ENCODE results near the gene ARHGAP32. TPM values are rescaled to one million over a fixed set of nuclear protein-coding genes. Genes with fewer than 3 reads are reported as not detected.

ARHGAP32 gene
- polyA plus RNA-seq, 1 experiment, result 6.1 TPM

DNA sequence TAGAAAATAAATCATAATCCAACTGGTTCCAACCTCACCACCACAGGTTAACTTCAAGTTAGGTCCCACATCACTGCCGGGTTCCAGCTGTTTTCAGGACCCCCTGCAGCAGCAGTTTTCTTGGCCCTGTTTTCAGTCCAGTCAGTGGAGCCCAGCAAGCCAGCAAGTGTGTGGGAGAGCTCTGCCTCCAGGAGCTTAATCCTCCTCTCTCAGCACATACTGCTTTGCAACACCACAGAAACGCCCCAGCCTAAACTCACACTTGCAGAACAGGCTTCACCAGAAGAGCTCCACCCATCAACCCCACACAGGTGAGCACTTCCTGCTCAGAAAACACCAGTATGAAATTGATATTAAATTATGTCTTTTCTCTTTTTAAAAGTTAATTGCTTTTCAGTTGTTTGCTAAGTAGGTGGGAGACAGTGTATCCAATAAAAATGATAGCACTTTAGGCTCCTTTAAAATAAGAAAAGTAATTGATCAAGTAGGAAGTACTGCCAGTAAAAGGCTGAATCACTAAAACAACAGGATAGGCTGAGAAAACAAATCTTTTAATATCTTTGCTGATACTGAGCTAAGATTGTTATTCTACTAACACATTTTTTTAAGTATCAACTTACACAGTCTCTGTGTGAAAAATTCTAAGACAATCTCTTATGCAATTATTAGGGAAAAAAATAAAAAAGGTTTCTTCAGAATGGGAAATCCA lies 168.0 kb downstream of the ARHGAP32 start:
- TF ChIP-seq, protein P1, sequence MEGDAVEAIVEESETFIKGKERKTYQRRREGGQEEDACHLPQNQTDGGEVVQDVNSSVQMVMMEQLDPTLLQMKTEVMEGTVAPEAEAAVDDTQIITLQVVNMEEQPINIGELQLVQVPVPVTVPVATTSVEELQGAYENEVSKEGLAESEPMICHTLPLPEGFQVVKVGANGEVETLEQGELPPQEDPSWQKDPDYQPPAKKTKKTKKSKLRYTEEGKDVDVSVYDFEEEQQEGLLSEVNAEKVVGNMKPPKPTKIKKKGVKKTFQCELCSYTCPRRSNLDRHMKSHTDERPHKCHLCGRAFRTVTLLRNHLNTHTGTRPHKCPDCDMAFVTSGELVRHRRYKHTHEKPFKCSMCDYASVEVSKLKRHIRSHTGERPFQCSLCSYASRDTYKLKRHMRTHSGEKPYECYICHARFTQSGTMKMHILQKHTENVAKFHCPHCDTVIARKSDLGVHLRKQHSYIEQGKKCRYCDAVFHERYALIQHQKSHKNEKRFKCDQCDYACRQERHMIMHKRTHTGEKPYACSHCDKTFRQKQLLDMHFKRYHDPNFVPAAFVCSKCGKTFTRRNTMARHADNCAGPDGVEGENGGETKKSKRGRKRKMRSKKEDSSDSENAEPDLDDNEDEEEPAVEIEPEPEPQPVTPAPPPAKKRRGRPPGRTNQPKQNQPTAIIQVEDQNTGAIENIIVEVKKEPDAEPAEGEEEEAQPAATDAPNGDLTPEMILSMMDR (IDR thresholded peaks at IDR 0.05; ENCODE audit: insufficient read depth, low read depth, low read length), result no peak
- DNase-seq (ENCODE audit: low read depth), result no peak
- ChIA-PET CTCF (no interaction called here), POLR2A (no interaction called here)
- Histone ChIP-seq H3K4me3 (ENCODE audit: low read depth, low read length) (no peak overlapping the region), H3K27me3 (ENCODE audit: control insufficient read depth, insufficient read depth, low read length) (no peaks in the 10 kb centered on the region), H3K36me3 (ENCODE audit: control insufficient read depth, insufficient read depth, low read length) (no peaks in the 10 kb centered on the region)

DNA sequence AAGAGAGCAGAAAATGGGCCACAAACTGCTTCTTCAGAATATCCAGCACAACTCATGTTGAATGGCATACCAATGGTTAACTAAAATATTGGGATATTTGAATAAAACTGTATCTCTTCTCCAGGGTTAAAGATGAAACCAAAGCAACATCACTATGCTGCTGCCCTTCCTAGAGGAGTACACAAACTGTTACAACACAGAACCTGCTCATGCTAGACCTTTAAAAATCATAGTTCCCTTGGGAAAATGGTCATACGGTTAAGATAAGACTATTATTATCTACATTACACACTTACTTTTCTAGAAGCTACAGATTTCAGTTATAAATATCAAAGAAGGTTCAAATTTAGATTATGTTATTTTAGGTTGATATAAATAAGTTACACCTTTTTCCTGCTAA lies 170.8 kb downstream of the ARHGAP32 start:
- DNase-seq (ENCODE audit: low read depth), result no peak
- Histone ChIP-seq H3K36me3 (ENCODE audit: control insufficient read depth, insufficient read depth, low read length) (no peaks in the 10 kb centered on the region), H3K27me3 (ENCODE audit: control insufficient read depth, insufficient read depth, low read length) (no peaks in the 10 kb centered on the region), H3K4me3 (ENCODE audit: low read depth, low read length) (no peak overlapping the region)
- TF ChIP-seq, protein P1 (IDR thresholded peaks at IDR 0.05; ENCODE audit: insufficient read depth, low read depth, low read length), result no peak
- CTCF ChIA-PET, result no interaction called here
- POLR2A ChIA-PET, result no interaction called here

DNA sequence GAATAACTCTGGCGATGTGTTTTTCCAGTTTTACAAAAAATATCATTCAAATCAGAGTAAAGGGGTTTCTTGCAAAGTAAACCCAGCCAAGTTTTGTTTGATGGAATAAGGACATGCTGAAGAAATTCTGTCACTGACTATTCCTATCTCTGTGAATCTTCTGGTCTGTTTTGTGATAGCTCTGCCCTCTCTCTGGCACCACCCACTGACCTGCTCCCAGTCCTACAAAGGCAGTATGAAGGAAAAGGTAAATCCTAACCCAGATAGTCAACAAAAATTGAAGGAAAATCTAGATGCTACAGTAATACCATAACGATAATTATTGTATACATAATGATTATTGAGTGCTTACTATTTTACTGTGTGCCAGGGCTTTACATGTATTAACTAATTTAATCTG lies 173.1 kb downstream of the ARHGAP32 start:
- Histone ChIP-seq H3K36me3 (ENCODE audit: control insufficient read depth, insufficient read depth, low read length) (no peaks in the 10 kb centered on the region), H3K27me3 (ENCODE audit: control insufficient read depth, insufficient read depth, low read length) (no peaks in the 10 kb centered on the region), H3K4me3 (ENCODE audit: low read depth, low read length) (no peak overlapping the region)
- no peak for DNase-seq (ENCODE audit: low read depth)
- TF ChIP-seq, protein P1 (IDR thresholded peaks at IDR 0.05; ENCODE audit: insufficient read depth, low read depth, low read length), result no peak
- ChIA-PET POLR2A (no interaction called here), CTCF (no interaction called here)

DNA sequence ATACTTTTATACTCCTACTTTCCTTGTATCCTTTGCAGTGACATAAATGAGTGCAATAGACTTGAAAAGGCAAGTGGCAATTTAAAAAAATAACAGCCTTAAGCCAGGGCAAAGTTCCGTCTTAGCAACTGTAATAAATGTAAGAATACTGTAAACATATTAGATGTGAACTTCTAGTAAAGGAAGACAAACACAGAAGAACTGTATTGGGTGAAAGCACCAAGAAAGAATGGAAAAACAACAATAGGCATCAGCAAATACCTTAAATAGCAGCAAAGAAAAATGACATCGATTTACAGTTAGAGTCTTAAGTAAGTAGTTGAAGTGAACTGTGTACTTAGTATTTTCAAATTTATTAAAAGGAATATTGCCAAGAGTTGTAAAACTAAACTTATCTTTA lies 174.0 kb downstream of the ARHGAP32 start:
- Histone ChIP-seq H3K36me3 (ENCODE audit: control insufficient read depth, insufficient read depth, low read length) (no peaks in the 10 kb centered on the region), H3K4me3 (ENCODE audit: low read depth, low read length) (no peak overlapping the region), H3K27me3 (ENCODE audit: control insufficient read depth, insufficient read depth, low read length) (no peaks in the 10 kb centered on the region)
- DNase-seq (ENCODE audit: low read depth), result no peak
- ChIA-PET CTCF (no interaction called here), POLR2A (no interaction called here)
- TF ChIP-seq, protein P1 (IDR thresholded peaks at IDR 0.05; ENCODE audit: insufficient read depth, low read depth, low read length), result no peak

DNA sequence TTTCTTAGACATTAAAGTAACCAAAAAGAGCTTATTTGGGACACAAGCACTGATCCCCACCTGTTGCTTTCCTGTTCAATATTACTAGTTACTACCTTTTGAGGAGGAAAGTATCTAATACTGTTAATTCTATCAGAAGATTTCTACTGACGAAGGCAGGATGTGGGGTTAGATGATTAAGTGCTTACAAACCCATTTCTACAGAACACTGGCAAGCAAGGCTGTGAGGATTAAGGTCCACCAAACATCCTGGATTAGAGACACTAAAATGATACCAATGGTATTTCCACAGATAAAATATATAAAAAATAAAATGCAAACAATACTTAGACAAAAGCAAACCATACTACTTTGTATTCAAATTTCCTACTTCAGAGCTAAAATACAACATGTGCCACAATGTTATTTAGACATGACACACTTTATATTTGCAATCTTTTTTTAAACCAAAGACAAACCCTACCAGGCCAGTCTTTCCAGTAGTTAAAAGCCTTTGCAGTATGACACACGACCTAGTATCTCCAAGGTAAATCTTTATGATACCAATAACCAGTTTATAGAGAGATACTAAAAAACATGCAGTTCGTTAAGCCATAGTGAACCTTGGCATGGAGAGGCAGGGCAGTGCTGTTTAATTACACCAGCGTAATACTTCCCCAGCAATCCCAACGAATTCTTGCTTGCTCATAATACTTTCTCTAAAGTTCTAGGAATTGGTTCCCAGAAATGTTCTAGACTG lies 178.2 kb downstream of the ARHGAP32 start:
- H3K27me3 ChIP-seq (ENCODE audit: control insufficient read depth, insufficient read depth, low read length), result no peaks in the 10 kb centered on the region
- ChIA-PET POLR2A (no interaction called here), CTCF (no interaction called here)
- DNase-seq (ENCODE audit: low read depth), result no peak
- no peaks in the 10 kb centered on the region for H3K36me3 ChIP-seq (ENCODE audit: control insufficient read depth, insufficient read depth, low read length)
- no peak overlapping the region for H3K4me3 ChIP-seq (ENCODE audit: low read depth, low read length)
- TF ChIP-seq, protein P1 (IDR thresholded peaks at IDR 0.05; ENCODE audit: insufficient read depth, low read depth, low read length), result no peak
